ENCODE results near the gene TRMO.

DNA sequence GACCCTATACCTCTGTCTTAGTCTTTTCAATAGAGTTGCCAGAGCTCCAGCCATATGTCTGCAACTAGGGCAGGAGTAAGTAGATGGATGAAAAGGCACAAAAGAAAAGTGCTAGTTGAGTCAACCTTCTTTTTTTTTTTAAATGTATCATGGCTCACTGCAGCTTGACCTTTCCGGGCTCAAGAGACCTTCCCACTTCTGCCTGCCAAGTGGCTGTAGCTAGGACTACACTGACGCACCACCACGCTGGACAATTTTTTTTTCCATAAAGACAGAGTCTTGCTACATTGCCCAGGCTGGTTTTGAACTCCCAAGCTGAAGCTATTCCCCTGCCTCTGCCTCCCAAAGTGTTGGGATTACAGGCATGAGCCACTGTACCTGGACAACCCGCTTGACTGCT, 42.0 kb downstream of the TRMO start:
- TF ChIP-seq, protein P1, sequence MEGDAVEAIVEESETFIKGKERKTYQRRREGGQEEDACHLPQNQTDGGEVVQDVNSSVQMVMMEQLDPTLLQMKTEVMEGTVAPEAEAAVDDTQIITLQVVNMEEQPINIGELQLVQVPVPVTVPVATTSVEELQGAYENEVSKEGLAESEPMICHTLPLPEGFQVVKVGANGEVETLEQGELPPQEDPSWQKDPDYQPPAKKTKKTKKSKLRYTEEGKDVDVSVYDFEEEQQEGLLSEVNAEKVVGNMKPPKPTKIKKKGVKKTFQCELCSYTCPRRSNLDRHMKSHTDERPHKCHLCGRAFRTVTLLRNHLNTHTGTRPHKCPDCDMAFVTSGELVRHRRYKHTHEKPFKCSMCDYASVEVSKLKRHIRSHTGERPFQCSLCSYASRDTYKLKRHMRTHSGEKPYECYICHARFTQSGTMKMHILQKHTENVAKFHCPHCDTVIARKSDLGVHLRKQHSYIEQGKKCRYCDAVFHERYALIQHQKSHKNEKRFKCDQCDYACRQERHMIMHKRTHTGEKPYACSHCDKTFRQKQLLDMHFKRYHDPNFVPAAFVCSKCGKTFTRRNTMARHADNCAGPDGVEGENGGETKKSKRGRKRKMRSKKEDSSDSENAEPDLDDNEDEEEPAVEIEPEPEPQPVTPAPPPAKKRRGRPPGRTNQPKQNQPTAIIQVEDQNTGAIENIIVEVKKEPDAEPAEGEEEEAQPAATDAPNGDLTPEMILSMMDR (IDR thresholded peaks at IDR 0.05), result no peak
- TF ChIP-seq EP300 (IDR thresholded peaks at IDR 0.05), result no peak
